H1 (cell line): Measurements from ENCODE around the gene SUPT4H1.

ENCODE experiments used
- EP300 ChIP-seq, 2 experiments: IDR thresholded peaks; 1 replicate in 1 of 2; 2 replicates in 1 of 2; pipeline ENCODE4 v1.6.1; 2011 to 2012; ENCODE audit warnings: low read depth in 2 of 2, low read length in 2 of 2, mild to moderate bottlenecking in 2 of 2, borderline replicate concordance in 1 of 2, inconsistent platforms in 1 of 2, moderate library complexity in 1 of 2
- MAX ChIP-seq: IDR thresholded peaks from 2 replicates; pipeline ENCODE4 v1.6.1; 2012; ENCODE audit warnings: inconsistent platforms
- SUZ12 ChIP-seq: fragments of 200-600 bp; sonication (generic); IDR thresholded peaks from 2 replicates; pipeline ENCODE4 v1.6.1; 2012; ENCODE audit warnings: mild to moderate bottlenecking, inconsistent platforms, low read length, moderate library complexity, mixed read lengths

GRCh38 chr17:58302171-58302918 lies 49.7 kb downstream of the SUPT4H1 start:
- TF ChIP-seq EP300 (IDR thresholded peaks at IDR 0.05; ENCODE audit: borderline replicate concordance in 1 of 2, low read depth in 2 of 2, low read length in 2 of 2) = no peak
- no peak for TF ChIP-seq SUZ12
- TF ChIP-seq MAX = no peak
